ENCODE results near the gene TMEM63B.

The TMEM63B gene

DNA sequence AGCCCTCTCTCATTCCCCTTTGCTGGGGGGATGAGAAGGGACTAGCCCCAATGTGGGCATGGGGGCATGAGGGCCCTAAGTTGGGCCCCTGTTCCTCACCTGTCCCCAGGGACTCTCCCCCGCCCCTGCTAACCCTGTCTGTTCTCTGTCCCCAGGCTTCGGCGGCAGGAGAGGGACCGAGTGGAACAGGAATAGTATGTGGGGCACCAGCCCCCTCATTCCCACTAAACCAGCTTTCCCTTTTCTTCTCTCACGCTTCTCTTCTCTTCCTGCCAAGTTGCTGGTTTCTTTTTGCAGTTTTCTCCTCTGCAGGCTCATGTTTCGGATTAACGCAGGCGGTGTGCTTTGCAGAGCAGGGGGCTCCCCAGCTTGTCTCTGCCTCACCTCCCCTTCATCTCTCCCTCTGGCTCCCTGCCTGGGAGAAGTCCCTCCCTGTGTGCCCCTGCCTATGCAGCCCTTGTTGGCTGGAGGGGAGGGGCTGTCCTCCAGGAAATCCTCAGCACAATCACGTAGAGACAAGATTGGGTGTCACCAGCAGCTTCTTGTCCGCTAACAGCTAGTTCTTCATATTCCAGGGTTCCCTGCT is 7.9 kb downstream of the TMEM63B start:
- no peak overlapping the region for H3K4me3 ChIP-seq (ENCODE audit: low read length, poor library complexity, severe bottlenecking)
- H4K20me1 ChIP-seq (ENCODE audit: insufficient read depth, low read length, poor library complexity, severe bottlenecking): no peaks in the 10 kb centered on the region
- no peaks in the 10 kb centered on the region for H3F3A ChIP-seq (ENCODE audit: low read depth)
- no peaks in the 10 kb centered on the region for H3K9me2 ChIP-seq (replicated peaks; ENCODE audit: low read depth, low read length)
- no peaks in the 10 kb centered on the region for H3K4me1 ChIP-seq (ENCODE audit: insufficient read depth, low read length, poor library complexity, severe bottlenecking)
- H3K9ac ChIP-seq (ENCODE audit: low read depth, low read length, poor library complexity, severe bottlenecking): no peak overlapping the region
- no peak for TF ChIP-seq EZH2phosphoT487 (IDR thresholded peaks at IDR 0.05; ENCODE audit: borderline replicate concordance)
- TF ChIP-seq, protein P1, sequence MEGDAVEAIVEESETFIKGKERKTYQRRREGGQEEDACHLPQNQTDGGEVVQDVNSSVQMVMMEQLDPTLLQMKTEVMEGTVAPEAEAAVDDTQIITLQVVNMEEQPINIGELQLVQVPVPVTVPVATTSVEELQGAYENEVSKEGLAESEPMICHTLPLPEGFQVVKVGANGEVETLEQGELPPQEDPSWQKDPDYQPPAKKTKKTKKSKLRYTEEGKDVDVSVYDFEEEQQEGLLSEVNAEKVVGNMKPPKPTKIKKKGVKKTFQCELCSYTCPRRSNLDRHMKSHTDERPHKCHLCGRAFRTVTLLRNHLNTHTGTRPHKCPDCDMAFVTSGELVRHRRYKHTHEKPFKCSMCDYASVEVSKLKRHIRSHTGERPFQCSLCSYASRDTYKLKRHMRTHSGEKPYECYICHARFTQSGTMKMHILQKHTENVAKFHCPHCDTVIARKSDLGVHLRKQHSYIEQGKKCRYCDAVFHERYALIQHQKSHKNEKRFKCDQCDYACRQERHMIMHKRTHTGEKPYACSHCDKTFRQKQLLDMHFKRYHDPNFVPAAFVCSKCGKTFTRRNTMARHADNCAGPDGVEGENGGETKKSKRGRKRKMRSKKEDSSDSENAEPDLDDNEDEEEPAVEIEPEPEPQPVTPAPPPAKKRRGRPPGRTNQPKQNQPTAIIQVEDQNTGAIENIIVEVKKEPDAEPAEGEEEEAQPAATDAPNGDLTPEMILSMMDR (conservative IDR thresholded peaks at IDR 0.05; ENCODE audit: low read length): no peak
- H3K4me2 ChIP-seq (ENCODE audit: low read depth, low read length, poor library complexity, severe bottlenecking): no peak overlapping the region
- no peaks in the 10 kb centered on the region for H3K36me3 ChIP-seq (ENCODE audit: insufficient read depth, low read length)
- H3K9me3 ChIP-seq (ENCODE audit: insufficient read depth, low read depth, low read length): no peaks in the 10 kb centered on the region
- H3K27me3 ChIP-seq (ENCODE audit: insufficient read depth, low read length, poor library complexity, severe bottlenecking): no peaks in the 10 kb centered on the region
- H3K79me2 ChIP-seq (ENCODE audit: insufficient read depth, low read length): no peaks in the 10 kb centered on the region
- no peak overlapping the region for H2AFZ ChIP-seq (ENCODE audit: low read length)

GRCh38 chr6:44135875-44136274 is 8.5 kb downstream of the TMEM63B start:
- Histone ChIP-seq H3K9ac (ENCODE audit: low read depth, low read length, poor library complexity, severe bottlenecking) (no peak overlapping the region), H2AFZ (ENCODE audit: low read length) (no peak overlapping the region), H4K20me1 (ENCODE audit: insufficient read depth, low read length, poor library complexity, severe bottlenecking) (no peaks in the 10 kb centered on the region), H3K9me2 (replicated peaks; ENCODE audit: low read depth, low read length) (no peaks in the 10 kb centered on the region), H3K27me3 (ENCODE audit: insufficient read depth, low read length, poor library complexity, severe bottlenecking) (no peaks in the 10 kb centered on the region), H3K9me3 (ENCODE audit: insufficient read depth, low read depth, low read length) (no peaks in the 10 kb centered on the region), H3K4me1 (ENCODE audit: insufficient read depth, low read length, poor library complexity, severe bottlenecking) (no peaks in the 10 kb centered on the region), H3K4me2 (ENCODE audit: low read depth, low read length, poor library complexity, severe bottlenecking) (no peak overlapping the region), H3K79me2 (ENCODE audit: insufficient read depth, low read length) (no peaks in the 10 kb centered on the region), H3K4me3 (ENCODE audit: low read length, poor library complexity, severe bottlenecking) (no peak overlapping the region), H3F3A (ENCODE audit: low read depth) (no peaks in the 10 kb centered on the region), H3K36me3 (ENCODE audit: insufficient read depth, low read length) (no peaks in the 10 kb centered on the region)
- TF ChIP-seq, protein P1 (conservative IDR thresholded peaks at IDR 0.05; ENCODE audit: low read length): no peak; the same call in 1 of the 2 replicates

DNA sequence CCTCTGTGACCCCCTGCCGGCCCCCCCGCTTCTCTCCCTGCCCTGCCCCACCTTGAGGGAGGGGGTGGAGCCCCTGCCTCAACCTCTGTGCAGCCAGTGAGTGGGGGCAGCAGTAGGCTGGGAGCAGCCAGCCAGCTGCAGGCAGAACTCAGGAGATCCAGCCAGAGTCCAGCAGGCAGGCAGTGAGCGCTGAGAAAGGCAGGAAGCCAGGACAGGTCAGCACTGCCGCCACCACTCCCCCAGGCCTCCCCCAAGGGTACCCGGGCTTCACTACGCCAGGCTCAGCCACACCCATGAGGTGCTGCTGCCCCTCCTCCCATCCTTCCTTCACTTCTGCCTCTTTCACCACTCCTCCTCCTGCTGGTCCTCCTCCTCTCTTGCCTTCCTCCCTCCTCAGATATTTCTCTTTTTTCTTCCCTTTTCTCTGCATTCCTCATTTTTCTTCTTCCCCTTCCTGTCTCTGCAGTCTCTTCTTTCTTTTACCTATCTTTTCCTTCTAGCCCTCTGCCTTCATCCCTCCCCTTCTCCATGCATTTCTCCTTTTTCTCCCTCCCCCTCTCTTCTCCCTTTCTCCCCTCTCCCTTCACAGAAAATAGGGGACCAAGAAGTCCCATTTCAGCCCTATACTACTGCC is 11.5 kb downstream of the TMEM63B start:
- Histone ChIP-seq H3K9me2 (replicated peaks; ENCODE audit: low read depth, low read length) (no peaks in the 10 kb centered on the region), H3K36me3 (ENCODE audit: insufficient read depth, low read length) (no peaks in the 10 kb centered on the region), H3K79me2 (ENCODE audit: insufficient read depth, low read length) (no peaks in the 10 kb centered on the region), H3K27me3 (ENCODE audit: insufficient read depth, low read length, poor library complexity, severe bottlenecking) (no peaks in the 10 kb centered on the region), H3K4me3 (ENCODE audit: low read length, poor library complexity, severe bottlenecking) (no peak overlapping the region), H3K9ac (ENCODE audit: low read depth, low read length, poor library complexity, severe bottlenecking) (no peak overlapping the region), H3K4me1 (ENCODE audit: insufficient read depth, low read length, poor library complexity, severe bottlenecking) (no peaks in the 10 kb centered on the region), H3K4me2 (ENCODE audit: low read depth, low read length, poor library complexity, severe bottlenecking) (no peak overlapping the region), H3K9me3 (ENCODE audit: insufficient read depth, low read depth, low read length) (no peaks in the 10 kb centered on the region), H4K20me1 (ENCODE audit: insufficient read depth, low read length, poor library complexity, severe bottlenecking) (no peaks in the 10 kb centered on the region), H3F3A (ENCODE audit: low read depth) (no peaks in the 10 kb centered on the region), H2AFZ (ENCODE audit: low read length) (no peak overlapping the region)
- TF ChIP-seq, protein P1 (conservative IDR thresholded peaks at IDR 0.05; ENCODE audit: low read length): no peak
- TF ChIP-seq EZH2phosphoT487 (IDR thresholded peaks at IDR 0.05; ENCODE audit: borderline replicate concordance): no peak

All from Loucy (cell line).